B cell (primary cell): ENCODE data around the gene NAA80. TPM values are rescaled to one million over a fixed set of nuclear protein-coding genes. Genes with fewer than 3 reads are reported as not detected.
"Not testable (repeated sequence)": the region's sequence is repeated elsewhere in the genome, so short reads cannot be mapped to it uniquely, and the experiment has no call there.

ENCODE experiments used
- ATAC-seq: fragments of 200-7000 bp; cut with Tn5 transposase; one replicate; pipeline ENCODE4 v1.10.0; 2021; ENCODE audit warnings: low read depth, mild to moderate bottlenecking, moderate number of reproducible peaks, moderate library complexity
- CTCF ChIA-PET: fragments of 350-600 bp; sonication (Branson Sonifier 250); formaldehyde crosslinking; loops from one replicate; lab custom pipeline; 2021; ENCODE audit warnings: antibody characterized with exemption, inconsistent platforms; lab: Charles Lee
- POLR2A ChIA-PET: fragments of 350-600 bp; sonication (Branson Sonifier 250); formaldehyde crosslinking; loops from one replicate; lab custom pipeline; 2021; ENCODE audit warnings: antibody characterized with exemption; lab: Charles Lee
- DNase-seq: peaks from one replicate; pipeline ENCODE4 v3.0.0; 2013
- H2AFZ ChIP-seq: 2 replicates; pipeline ENCODE4 v1.6.1; 2012; ENCODE audit warnings: mild to moderate bottlenecking, low read depth, low read length; ENCODE audit not compliant: insufficient read depth, poor library complexity, severe bottlenecking
- H3K27ac ChIP-seq, 2 donors: 1 replicate in 1 of 2; 2 replicates in 1 of 2; pipeline ENCODE4 v1.5.1; 2012 to 2013; ENCODE audit warnings: low read length in 2 of 2, mild to moderate bottlenecking in 2 of 2, moderate library complexity in 1 of 2
- H3K27me3 ChIP-seq, 4 experiments: fragments of 200-600 bp in 1 of 4; sonication (generic) in 1 of 4; replicated peaks in 1 of 4; 1 replicate in 2 of 4; 2 replicates in 2 of 4; pipeline versions ENCODE4 v1.6.1 to v1.7.0; 2013 to 2016; ENCODE audit warnings: low read length in 3 of 4, mild to moderate bottlenecking in 2 of 4, mixed read lengths in 1 of 4, moderate library complexity in 1 of 4; ENCODE audit not compliant: insufficient read depth in 4 of 4, control insufficient read depth in 3 of 4; ENCODE audit errors: control extremely low read depth in 1 of 4
- H3K36me3 ChIP-seq, 2 experiments: replicated peaks in 1 of 2; 1 replicate in 1 of 2; 2 replicates in 1 of 2; pipeline versions ENCODE4 v1.6.1 to v1.7.1; 2013; ENCODE audit warnings: low read length in 1 of 2; ENCODE audit not compliant: insufficient read depth in 2 of 2, control insufficient read depth in 1 of 2; ENCODE audit errors: control extremely low read depth in 1 of 2, extremely low read depth in 1 of 2
- H3K4me1 ChIP-seq, 2 donors: fragments of 200-600 bp in 1 of 2; sonication (generic) in 1 of 2; 1 replicate in 1 of 2; 2 replicates in 1 of 2; pipeline versions ENCODE4 v1.5.1 to v1.6.1; 2013 to 2017; ENCODE audit warnings: low read length in 2 of 2; ENCODE audit not compliant: control insufficient read depth in 2 of 2, insufficient read depth in 2 of 2
- H3K4me2 ChIP-seq: replicated peaks from 2 replicates; pipeline ENCODE3; 2012; ENCODE audit warnings: mild to moderate bottlenecking, low read depth, low read length; ENCODE audit not compliant: poor library complexity, severe bottlenecking
- H3K4me3 ChIP-seq, 5 experiments: fragments of 200-600 bp in 1 of 5; sonication (generic) in 1 of 5; 1 replicate in 3 of 5; 2 replicates in 2 of 5; pipeline versions ENCODE4 v1.5.1 to v1.7.0; 2011 to 2016; ENCODE audit warnings: low read length in 4 of 5, mild to moderate bottlenecking in 4 of 5, low read depth in 2 of 5, control low read depth in 1 of 5, moderate library complexity in 1 of 5; ENCODE audit not compliant: insufficient read depth in 1 of 5; ENCODE audit errors: control extremely low read depth in 1 of 5, extremely low read depth in 1 of 5
- H3K79me2 ChIP-seq: fragments of 200-600 bp; sonication (generic); one replicate; pipeline ENCODE4 v1.6.0; 2016; ENCODE audit warnings: low read length; ENCODE audit not compliant: control insufficient read depth, insufficient read depth
- H3K9ac ChIP-seq: fragments of 200-600 bp; sonication (generic); 2 replicates; pipeline ENCODE4 v1.6.1; 2017; ENCODE audit warnings: mild to moderate bottlenecking, low read length, moderate library complexity
- H3K9me3 ChIP-seq, 3 donors: one replicate each; pipeline versions ENCODE4 v1.6.1 to v1.7.1; 2013; ENCODE audit warnings: low read length in 2 of 3; ENCODE audit not compliant: control insufficient read depth in 2 of 3, insufficient read depth in 1 of 3; ENCODE audit errors: control extremely low read depth in 1 of 3
- H4K20me1 ChIP-seq: 2 replicates; pipeline ENCODE4 v1.6.0; 2012; ENCODE audit warnings: mild to moderate bottlenecking, low read length; ENCODE audit not compliant: insufficient read depth, control insufficient read depth, poor library complexity, severe bottlenecking
- H3K27ac Mint-ChIP-seq: one replicate; pipeline ENCODE4 v1.8.0; 2021; ENCODE audit warnings: mixed read lengths
- H3K27me3 Mint-ChIP-seq: one replicate; pipeline ENCODE4 v1.8.0; 2021; ENCODE audit warnings: mixed read lengths
- H3K4me1 Mint-ChIP-seq: one replicate; pipeline ENCODE4 v1.8.0; 2021; ENCODE audit warnings: mixed read lengths
- H3K4me3 Mint-ChIP-seq: one replicate; pipeline ENCODE4 v1.8.0; 2021; ENCODE audit warnings: mixed read lengths
- H3K9me3 Mint-ChIP-seq: one replicate; pipeline ENCODE4 v1.8.0; 2022; ENCODE audit warnings: mixed read lengths; ENCODE audit not compliant: insufficient read depth
- EZH2 ChIP-seq: IDR thresholded peaks from 2 replicates; pipeline ENCODE4 v1.6.1; 2012; ENCODE audit warnings: borderline replicate concordance, low read depth, mild to moderate bottlenecking, moderate library complexity, low read length; ENCODE audit not compliant: insufficient read depth, poor library complexity, severe bottlenecking
- WGBS: methylation state at CpG from one replicate; pipeline ENCODE4 v1.1.5; 2013; ENCODE audit warnings: missing lambda C conversion rate; ENCODE audit not compliant: insufficient coverage; 5-methylcytosine and 5-hydroxymethylcytosine counted together
- intact Hi-C: fragments of 100-400 bp; cut with micrococcal nuclease; formaldehyde crosslinking; loops from one replicate; pipeline ENCODE4 v1.10.0; 2022
- polyA plus RNA-seq: library from polyadenylated mRNA; depleted of rRNA; stranded (reverse); fragments of >200 nt; gene quantifications from 2 replicates; pipeline ENCODE4 v1.2.3, GENCODE V29; 2012
- total RNA-seq, 2 donors: library from RNA; stranded (reverse); fragments of 120-200 nt in 1 of 2; gene quantifications; 1 replicate in 1 of 2; 2 replicates in 1 of 2; pipeline versions ENCODE4 v1.2.3 to v1.2.4, GENCODE V29; 2013 to 2022
- TF ChIP-seq, protein P1 (sequence below): fragments of 200-600 bp; IDR thresholded peaks from one replicate; pipeline ENCODE4 v1.8.0; 2022; ENCODE audit warnings: antibody characterized with exemption, mild to moderate bottlenecking

Gene NAA80
- total and polyA plus RNA-seq, 2 donors (not counting 1 experiment from before 2014, with no cell fraction given), result 37.8 to 49.0 TPM

DNA sequence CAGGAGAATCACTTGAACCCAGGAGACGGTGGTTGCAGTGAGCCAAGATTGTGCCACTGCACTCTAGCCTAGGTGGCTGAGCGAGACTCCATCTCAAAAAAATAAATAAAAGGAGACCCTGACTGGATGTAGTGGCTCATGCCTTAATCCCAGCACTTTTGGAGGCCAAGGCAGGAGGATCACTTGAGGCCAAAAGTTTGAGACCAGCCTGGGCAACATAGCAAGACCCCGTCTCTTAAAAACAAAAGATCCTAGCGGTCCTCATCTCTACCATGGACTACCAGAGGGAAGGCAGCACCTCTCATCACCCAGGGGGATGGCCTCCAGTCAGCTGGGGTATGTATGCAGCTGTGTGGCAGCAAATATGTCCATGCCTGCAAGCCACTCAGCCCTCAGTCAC is 37.0 kb downstream of the NAA80 start:
- H3K9ac ChIP-seq, H3K27me3 Mint-ChIP-seq, H3K4me3 Mint-ChIP-seq, ATAC-seq, H2AFZ ChIP-seq, H3K4me3 ChIP-seq, H3K9me3 ChIP-seq, H3K9me3 Mint-ChIP-seq, DNase-seq, POLR2A ChIA-PET, intact Hi-C loops, H3K27ac ChIP-seq, H3K79me2 ChIP-seq, H3K4me2 ChIP-seq: not testable (repeated sequence)
- Histone ChIP-seq H3K36me3 (peaks cover 0 to 12% of the 10 kb centered on the region in 2 experiments), H4K20me1 (peaks cover 26% of the 10 kb centered on the region), H3K27me3 (peaks cover 0 to 23% (median 2%) of the 10 kb centered on the region in 4 experiments), H3K4me1 (peaks cover 12 to 17% of the 10 kb centered on the region in 2 donors)
- WGBS, result no CpG with 5 or more reads among the region's 4 CpGs
- peak overlapping the region; percentile 46 for H3K27ac Mint-ChIP-seq
- H3K4me1 Mint-ChIP-seq, result peaks cover 11% of the 10 kb centered on the region
- CTCF ChIA-PET, result interaction anchor here (1.2 to 27.3 kb wide), 4 partner anchors 10 to 28 kb away, joined by 4 to 596 read pairs (median 40); partner anchors contain the start of gene GNAI2

DNA sequence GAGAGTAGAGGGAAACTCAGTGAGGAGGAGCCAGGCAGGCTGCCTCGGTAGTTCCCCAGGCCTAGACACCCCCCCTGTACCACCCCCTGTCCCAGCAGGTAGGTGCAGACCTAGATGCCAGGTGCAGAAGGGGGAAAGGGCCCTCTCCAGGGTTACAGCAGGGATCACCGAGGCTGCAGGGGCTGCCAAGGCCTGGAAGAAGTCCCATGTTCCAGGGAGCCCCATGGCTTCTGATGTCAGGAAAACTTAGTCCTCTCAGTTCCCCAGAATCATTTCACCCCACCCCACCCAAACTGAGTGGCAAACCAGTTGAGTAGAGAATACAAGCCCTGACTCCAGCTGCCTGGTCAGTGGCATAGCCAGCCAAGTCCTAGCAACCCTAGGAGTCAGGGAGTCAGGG is 37.7 kb downstream of the NAA80 start:
- H3K9me3 ChIP-seq, result no peaks in the 10 kb centered on the region
- H2AFZ ChIP-seq, result no peak overlapping the region
- H3K4me1 ChIP-seq, result peaks cover 12 to 17% of the 10 kb centered on the region in 2 donors
- TF ChIP-seq EZH2, result no peak
- TF ChIP-seq, protein P1, sequence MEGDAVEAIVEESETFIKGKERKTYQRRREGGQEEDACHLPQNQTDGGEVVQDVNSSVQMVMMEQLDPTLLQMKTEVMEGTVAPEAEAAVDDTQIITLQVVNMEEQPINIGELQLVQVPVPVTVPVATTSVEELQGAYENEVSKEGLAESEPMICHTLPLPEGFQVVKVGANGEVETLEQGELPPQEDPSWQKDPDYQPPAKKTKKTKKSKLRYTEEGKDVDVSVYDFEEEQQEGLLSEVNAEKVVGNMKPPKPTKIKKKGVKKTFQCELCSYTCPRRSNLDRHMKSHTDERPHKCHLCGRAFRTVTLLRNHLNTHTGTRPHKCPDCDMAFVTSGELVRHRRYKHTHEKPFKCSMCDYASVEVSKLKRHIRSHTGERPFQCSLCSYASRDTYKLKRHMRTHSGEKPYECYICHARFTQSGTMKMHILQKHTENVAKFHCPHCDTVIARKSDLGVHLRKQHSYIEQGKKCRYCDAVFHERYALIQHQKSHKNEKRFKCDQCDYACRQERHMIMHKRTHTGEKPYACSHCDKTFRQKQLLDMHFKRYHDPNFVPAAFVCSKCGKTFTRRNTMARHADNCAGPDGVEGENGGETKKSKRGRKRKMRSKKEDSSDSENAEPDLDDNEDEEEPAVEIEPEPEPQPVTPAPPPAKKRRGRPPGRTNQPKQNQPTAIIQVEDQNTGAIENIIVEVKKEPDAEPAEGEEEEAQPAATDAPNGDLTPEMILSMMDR, result no peak
- ATAC-seq (no peak), DNase-seq (no peak)
- H3K9ac ChIP-seq, result no peak overlapping the region
- H3K4me2 ChIP-seq, result no peak overlapping the region
- peaks cover 12% of the 10 kb centered on the region for H3K4me1 Mint-ChIP-seq
- H3K27me3 Mint-ChIP-seq, result peaks cover 5% of the 10 kb centered on the region
- peaks cover 0 to 17% (median 0%) of the 10 kb centered on the region in 4 experiments for H3K27me3 ChIP-seq
- intact Hi-C loops, result no loop called here
- ChIA-PET POLR2A (no interaction called here), CTCF (interaction anchor here (0.6 to 27.3 kb wide), 6 partner anchors 10 to 107 kb away, joined by 3 to 596 read pairs (median 10); partner anchors contain the start of genes GNAI2 and LSMEM2)
- no peaks in the 10 kb centered on the region for H3K79me2 ChIP-seq
- no peak overlapping the region for H3K27ac ChIP-seq
- peak overlapping the region; percentile 49 for H3K4me3 Mint-ChIP-seq
- no peak overlapping the region for H3K4me3 ChIP-seq
- peak overlapping the region; percentile 65 for H3K27ac Mint-ChIP-seq
- peaks cover 0 to 19% of the 10 kb centered on the region in 2 experiments for H3K36me3 ChIP-seq
- H3K9me3 Mint-ChIP-seq, result no peaks in the 10 kb centered on the region
- no CpG with 5 or more reads among the region's 2 CpGs for WGBS
- peaks cover 32% of the 10 kb centered on the region for H4K20me1 ChIP-seq
